Umbilical cord (tissue), 2 donors: ENCODE data around the gene PPP1R17. TPM values are rescaled to one million over a fixed set of nuclear protein-coding genes. Genes with fewer than 3 reads are reported as not detected.
A peak's percentile ranks its signal among the peaks of the same experiment; 100 is the strongest.

ENCODE experiments used
- DNase-seq: peaks from one replicate; pipeline ENCODE4 v3.0.0-alpha.2; 2015; ENCODE audit warnings: low spot score
- total RNA-seq: library from RNA; depleted of rRNA; stranded (reverse); fragments of >200 nt; gene quantifications from one replicate; pipeline ENCODE4 v1.2.3, GENCODE V29; 2014; ENCODE audit warnings: low replicate concordance; ENCODE audit not compliant: insufficient read depth

The PPP1R17 gene
- total RNA-seq = 0.96 TPM

DNA sequence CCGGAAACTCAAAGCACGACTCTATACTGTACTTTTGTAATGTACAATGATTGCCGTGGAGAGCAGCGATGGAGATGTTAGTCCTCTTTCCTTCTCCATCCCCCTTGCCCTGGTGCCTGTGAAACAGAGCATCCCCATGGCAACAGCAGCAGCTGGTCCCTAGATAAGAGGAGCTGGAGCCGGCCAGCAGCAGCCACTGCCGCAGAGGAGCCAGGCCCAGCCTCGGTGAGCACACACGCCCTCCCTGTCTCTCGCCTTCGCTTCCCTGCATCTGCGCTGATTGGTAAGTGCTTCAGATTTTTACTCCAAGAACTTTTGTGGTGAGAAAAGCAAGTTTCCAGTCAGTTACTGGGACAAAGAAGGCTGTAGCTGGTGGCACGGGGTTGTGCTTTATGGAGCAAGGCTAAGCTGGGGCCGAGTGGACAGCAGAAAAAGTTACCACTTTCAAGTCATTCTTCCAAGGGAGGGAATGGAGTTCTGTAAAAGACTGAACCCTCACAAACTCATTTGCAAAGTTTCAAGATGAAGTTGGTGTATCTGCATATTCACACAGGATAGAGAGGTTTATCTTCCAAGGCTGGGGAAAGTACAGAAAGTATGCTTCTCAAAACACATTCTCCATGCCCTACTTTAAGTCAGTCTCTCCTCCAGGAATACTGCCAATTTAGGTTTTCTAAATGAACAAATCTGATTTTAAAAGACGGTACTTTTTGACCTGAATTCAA, at the start of gene PPP1R17:
Gene PPP1R17, plus strand, starts transcription at position 192 of the 725 bp plus-strand sequence. CDS start 5,227 bp downstream, outside the sequence.
- DNase-seq = peak; percentile 63

DNA sequence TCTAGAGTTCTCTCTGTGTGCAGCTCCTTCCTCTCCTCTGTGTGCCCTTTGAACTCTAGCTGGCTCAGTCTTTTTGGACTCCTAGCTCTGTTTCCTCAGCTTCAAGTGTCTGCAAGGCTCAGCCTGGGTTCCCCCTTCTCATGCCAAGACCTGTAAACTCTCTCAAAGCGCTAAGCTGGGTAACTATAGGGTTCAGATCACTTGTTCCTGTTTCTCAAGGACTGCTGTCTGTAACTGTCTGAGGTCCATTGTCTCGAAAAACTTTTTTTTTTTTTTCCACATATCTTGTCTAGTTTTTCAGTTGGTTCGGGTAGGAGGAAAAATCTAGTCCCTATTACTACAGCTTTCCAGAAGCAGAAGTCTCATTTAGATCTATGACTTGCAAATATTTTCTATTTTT, 46.6 kb upstream of the PPP1R17 start:
- DNase-seq = no peak

DNA sequence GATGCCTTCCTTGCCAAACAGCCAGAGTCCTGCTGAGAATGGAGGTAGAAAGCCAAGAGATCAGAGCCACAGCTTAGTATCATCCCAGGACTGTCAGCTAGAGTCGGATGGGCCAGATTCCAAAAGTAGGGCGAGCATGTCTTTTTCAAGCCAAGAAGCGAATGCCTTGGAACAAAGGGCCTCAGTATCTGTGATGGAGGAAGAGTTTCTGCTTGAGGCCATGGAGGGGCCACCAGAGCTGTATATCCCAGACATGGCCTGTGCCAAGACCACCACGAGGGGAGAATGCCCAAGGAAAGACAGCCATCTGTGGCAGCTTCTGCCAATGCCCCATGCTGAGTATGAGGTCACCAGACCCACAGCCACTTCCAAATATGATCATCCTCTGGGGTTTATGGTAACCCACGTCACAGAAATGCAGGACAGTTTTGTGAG, 44.3 kb upstream of the PPP1R17 start:
- no peak for DNase-seq

DNA sequence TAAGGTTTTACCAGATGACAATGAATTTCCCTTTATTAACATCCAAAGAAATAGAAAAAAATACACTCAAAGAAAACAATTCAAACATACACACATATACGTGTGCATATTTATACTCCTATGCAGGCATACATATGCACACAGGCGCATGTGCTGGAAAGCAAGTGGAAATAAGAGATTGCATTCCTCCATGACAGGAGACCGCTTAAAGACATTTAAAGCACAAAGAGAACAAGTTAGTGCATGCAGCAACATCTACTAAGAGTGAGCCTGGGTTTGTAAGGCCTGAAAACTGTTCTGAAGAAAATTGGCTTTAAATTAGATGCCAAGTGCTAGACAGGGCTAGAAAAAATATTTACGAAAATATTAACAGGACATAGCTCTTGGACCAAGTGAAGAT, 40.1 kb upstream of the PPP1R17 start:
- DNase-seq = peak; percentile 51

DNA sequence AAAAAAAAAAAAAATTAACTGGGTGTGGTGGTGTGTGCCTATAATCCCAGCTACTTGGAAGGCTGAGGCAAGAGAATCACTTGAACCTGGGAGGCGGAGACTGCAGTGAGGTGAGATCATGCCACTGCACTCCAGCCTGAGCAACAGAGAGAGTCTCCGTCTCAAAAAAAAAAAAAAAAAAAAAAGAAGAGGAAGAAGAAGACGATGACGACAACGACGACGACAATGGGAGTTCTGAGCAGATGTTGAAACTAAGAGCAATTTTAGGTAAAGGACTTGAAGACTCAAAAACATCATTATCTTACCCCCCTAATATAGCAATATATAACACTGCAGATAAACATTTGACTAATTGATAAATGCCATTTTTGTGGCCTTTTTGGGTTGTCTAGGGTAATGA, 39.5 kb upstream of the PPP1R17 start:
- no peak for DNase-seq

DNA sequence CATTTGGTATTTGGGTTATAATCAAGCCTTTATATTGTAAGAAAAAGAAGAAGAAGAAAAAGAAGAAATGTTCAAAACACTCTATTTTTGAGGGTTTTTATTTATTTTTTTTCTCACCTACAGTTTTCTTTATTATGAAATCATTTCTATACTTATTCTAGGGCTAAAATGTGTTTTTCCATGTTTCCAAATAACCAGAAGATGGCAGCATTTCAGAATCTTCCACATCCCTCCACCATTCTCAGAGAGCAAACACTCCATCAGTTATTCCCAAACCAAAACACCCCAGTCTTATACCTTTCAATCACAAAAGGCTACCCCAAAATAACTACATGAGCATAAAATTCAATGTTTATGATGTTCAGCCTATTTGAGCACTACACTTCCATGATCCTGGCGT, 38.7 kb upstream of the PPP1R17 start:
- peak; percentile 8 for DNase-seq

DNA sequence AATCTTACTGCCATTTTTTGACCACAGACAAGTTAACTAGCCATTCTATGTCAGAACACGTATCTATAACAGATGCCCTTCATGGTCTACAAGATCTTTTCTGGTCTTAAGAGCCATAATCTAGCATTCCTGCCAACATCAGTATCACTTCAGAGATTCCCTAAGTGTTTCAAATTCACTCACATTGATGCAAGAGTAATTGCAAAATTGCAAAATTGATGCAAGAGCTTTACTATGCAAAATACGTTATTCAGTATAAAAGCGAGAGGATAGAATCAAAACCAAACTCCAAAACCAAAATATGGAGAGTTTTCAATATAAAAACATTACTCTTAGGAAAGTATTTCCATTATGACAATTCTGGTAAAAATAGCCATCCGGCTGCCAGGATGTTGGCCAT, 38.1 kb upstream of the PPP1R17 start:
- DNase-seq = no peak

DNA sequence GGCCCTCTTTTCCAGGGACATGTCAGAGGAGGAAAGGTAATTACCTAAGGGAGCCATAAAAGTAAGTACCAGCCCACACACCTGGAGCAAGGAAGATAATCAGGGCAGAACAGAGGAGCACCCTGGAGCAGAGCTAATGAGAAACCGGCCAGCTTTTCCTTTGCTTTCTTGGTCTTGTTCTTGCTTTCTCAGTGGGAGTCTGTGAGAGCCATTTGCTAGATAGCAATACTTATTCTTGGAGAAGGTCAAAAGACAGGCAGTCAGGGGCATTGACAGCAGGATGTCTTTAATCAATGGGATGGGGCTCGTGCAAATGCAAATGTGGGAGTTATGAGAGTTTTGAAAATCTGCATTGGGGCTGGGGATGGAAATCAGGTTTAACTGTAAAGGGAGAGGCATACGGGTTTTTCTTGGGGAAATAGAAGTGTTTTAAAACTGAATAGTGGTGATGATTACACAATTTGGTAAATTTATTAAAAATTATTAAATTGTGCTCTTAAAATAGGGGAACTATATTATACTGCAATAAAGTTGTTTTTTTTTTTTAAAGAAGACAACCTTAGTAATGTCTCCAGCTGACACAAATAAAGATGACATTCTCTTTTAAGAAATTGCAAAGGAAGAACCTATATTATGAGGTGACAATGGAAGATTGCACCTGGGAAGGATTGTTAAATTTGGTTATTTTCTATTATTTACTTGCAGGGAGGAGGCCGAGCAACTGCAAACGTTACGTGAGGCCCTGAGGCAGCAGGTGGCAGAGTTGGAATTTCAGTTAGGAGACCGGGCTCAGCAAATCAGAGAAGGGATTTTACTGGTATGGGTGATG, 35.6 kb upstream of the PPP1R17 start:
- DNase-seq = no peak

DNA sequence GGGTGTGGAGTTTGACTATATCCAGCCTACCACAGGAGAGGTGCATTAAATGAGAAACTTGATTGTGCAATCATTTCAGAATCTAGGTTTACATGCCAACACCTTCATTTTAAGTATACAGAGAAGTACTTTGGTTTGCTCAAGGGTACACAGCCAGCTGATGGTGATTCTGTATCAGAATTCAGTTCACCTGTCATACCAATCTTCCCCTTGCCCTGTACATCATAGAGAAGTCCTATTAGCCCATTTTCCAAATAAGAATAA, 35.0 kb upstream of the PPP1R17 start:
- no peak for DNase-seq

DNA sequence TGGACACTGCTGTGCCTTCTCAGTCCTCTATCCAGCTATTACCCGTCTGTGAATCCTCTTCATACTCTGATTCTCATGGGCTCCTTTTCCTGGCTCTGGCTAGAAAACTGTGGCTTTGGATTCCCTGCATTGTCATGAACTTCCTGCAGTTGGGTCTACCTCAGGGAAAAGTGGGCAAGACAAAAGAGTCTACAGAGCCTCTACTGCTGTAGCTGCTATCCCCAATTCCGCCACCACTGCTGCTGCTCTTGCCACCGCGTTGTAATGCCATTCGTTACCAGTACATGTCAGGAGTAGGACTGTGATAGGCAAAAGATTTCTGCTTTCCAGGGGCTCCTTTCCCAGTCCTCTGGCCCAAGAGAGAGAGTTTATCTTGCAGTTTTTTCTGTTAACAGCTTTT, 23.9 kb upstream of the PPP1R17 start:
- no peak for DNase-seq

DNA sequence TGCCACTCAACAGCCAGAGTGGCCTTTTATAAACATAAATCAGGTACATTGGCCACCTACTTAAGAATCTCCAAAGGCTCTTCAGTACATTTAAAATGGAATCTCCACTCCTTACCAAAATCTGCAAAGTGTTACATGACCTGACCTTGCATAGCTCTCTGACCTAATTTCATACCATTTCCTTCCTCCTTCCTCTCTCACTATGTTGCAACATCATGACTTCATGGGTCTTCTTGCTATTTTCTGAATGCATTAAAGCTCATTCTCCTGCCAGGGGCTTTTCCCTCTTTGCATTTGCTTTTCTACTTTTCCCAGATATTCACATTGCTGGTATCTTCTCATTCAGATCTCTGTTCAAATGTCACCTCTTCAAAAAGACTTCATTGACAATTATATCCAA, 22.1 kb upstream of the PPP1R17 start:
- no peak for DNase-seq

DNA sequence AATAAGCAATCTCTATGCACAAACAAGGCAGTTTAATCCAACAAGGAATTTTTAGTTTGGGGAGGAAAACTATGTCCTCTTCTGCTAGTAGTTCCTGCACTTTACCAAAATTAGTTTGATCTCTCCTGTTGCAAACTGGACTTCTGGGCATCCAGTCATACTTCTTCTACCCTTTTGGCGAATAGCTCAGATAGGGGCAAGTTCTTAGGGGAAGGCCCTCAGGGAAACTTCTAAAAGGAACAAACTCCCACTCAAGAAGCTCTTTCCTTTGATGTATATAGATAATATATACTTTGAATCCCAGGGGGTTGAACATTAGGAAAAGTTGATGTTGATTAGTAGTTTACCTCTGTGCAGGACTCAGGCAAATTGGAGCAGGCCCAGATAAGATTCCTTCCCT, 21.5 kb upstream of the PPP1R17 start:
- DNase-seq = no peak

DNA sequence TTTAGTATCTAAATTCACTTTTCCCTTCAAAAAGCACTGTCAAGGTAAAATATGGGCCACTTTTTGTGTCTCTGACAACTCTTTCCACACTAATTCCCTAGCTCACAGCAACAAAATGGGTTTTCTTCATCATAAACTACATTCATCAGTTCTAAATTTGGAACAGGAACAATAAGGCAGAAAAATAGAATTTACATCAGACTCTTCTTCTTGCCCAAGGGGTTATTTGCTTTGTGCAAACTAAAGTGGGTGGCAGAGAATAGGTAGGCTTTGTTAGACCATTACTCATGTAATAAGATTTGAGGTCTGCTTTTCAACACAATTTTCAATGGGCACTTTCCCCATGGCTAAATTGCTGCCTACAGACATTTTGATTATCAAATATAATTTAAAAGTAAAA, 17.6 kb upstream of the PPP1R17 start:
- no peak for DNase-seq

DNA sequence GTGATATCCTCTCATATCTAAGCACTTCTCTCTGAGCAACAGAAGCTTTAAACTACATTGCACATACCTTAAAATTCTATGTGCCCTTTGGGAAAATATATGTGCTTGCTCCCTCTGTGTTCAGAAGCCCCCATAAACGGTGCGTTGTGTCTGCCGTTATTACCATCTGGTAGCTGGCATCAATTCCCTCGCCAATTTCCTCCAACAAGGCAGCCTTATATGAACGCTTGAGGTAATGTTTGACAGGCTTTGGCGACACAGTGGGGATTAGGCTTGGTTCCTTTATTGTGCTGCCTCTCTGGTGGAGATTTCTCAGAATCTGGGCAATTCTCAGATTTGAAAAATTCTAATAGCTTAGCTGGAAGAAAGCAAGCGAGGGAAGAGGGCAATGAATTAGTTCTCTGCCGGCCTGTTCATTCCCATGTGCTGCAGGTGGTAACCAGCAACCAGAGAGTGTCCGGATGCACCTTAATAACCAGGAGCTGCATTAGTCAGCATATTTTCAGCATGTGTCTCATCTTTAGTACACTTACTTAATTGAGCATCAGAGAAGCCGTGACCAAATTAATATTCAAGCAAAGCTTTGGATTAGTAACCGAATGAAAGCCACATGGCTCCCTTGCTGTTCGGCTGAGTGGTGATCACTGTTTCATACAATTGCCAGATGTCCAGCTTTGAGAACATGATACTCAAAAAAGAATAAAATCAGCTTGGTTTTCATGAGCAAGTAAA, 7.3 kb upstream of the PPP1R17 start:
- DNase-seq = no peak

DNA sequence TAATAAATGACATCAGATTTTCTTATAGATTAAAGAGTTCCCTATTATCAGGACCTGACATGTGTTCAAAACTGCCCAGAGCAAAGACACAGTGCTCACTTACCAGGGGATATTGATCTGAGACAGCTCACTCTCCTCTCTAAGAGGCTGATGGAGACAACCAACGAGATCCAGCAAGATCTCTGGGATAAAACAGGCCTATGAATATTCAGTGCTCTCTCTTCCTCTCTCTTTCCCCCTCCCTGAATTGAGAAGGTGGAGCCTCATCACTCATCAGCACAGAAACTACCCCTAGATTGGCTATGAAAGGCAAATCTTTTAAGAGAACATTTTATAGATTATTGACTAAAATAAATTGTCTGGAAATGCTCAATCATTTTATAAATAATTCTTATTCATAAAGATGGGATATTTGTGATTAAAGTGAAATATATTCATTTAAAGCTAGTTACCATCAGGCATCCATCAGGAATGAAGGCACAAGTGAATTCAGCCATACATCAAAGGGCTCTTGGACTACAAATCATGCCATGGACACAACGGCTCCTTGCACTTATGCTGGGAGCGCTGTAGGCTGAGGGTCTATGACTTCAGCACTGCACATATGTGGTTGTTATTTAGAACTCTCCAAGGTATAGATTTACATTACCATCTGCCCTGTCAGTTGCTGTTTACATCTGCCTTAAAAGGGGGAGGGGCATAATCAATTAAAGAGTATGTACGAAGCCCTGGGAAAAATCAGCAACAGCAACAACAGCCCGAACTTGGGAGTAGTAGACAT, 3.4 kb upstream of the PPP1R17 start:
- no peak for DNase-seq

DNA sequence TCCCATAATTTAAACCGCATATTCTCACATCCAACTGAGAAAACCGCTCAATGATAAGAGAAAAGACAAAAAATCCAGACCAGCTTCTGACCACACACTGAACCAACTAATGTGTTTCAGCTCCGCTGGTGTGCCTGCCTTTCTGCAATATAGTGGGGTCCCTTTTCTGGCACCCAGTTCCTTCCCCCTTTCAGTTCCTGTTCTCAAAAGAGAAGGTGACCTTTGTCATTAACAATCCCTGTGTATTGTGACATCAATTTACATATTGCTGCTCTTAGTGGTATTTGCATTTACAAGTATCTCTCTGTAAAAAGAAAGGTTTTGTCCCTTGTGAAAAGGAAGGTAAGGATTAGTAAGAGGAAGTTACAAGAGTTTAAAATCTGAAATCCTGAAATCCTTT, 1.4 kb downstream of the PPP1R17 start:
- no peak for DNase-seq

DNA sequence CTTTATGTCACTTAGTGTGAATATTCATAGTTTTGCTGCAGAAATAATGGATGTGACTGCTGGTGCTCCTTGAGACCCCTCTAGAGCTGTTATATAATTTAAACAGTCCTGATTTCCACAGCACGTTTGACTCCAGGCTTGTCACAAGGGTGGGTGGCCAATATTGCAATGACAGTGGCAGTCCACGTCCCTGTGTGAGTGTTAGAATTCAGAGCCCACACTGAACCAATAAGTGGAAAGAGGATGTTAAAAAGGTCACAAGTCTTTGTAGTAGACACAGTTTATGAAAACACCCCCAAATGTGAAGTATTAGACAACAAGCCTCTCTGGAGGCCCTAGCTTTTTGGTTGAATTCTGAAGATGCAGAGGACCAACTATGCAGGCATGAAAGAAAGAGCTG, 2.0 kb downstream of the PPP1R17 start:
- DNase-seq = no peak

DNA sequence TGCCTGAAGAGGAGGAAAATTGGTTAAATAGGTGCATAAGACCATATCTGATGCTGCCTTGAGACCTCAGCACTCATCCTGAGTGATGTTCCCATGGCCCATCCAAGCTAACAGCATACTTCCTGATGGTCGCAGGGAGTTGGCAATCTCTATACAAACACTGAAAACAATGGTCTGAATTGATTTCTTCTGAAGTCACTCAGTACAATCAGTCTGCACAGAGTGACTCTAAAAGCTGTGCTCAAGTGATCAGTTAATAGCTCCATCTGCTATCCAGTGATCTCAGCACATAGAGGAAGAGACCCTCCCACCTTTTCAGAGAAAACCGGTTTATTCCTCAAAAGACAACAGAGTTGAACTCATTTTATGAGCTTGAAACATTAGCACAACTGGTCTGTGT, 3.9 kb downstream of the PPP1R17 start:
- no peak for DNase-seq

DNA sequence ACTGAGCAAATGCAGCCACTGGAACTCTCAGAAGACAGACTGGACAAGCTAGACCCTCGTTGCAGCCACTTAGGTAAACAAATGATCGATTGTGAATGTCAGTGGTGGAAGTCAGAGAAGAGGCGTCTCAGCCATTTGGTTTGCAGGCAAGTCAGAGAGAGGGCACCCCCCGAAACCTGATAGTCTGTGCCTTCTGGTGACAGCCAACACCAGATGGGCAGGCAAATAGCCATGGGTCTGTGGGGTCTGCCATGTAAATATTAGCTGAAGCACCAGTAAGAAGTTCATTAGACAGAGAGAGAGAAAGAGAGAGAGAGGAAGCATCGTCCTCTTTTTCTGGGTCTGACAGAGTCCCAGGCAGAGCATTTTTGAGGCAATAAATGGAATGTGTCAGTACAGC, 5.4 kb downstream of the PPP1R17 start:
- no peak for DNase-seq

DNA sequence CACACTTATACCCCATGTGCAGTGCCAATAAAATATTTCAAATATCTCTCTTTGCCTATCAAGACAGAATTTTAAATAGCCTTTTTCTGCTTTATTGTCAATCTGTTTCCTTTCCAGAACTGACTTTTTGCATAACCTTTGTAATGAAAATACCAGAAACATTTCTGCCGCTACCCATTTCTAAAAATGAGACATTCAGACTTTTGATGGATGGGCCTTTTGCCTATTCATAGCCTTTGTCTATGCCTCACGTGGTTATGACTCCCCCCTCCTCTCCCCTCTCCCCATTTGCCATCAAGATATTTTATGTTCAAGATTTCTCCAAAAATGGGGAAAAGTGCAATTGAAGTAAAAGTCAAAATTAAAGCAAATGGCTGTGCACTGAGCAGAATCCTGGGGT, 5.9 kb downstream of the PPP1R17 start:
- no peak for DNase-seq

DNA sequence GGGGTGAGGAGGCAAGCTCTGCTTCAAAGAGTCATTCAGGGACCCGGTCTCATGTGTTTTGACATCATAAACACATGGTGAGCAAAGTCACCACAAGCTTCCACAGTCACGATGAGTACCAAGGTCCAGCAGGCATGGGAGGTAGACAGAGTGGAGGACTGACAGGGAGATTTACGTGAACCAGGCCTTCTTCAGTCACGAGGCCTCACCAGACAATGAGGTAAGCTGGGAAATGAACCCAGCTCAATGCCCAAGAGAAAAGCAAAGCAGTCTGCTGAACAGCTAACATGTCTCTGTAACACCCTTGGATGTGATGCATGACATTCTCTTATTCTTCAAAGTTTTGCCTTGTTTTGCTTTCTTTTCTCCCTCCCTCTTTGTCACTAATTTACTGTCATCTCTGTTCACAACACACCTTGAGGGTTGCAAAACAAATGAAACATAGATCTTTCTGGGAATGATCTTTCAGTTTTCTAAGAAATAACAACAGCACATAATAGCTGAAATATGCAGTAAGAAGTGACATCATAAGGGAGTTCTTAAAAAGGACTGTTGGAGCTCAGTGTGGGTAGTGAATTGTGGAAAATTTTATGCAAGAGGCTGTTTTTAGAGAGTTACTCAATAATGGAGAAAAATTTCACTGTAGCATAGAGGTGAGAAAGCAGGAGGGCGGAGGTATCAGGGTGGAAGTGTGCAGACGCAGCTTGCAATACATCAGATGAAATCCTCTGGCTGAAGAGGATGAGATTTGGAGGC, 9.0 kb downstream of the PPP1R17 start:
- DNase-seq = no peak
